Stimulated activated CD8-positive, alpha-beta memory T cell treated with anti-CD3 and anti-CD28 coated beads, Interleukin-7, amount 100 ng/mL, for 48 hours (primary cell): ENCODE results near the gene ECD.
"Not testable (repeated sequence)": the region's sequence is repeated elsewhere in the genome, so short reads cannot be mapped to it uniquely, and the experiment has no call there.

Source experiments
- DNase-seq, 2 donors: peaks; one replicate each; pipeline ENCODE4 v3.0.0-alpha.2; 2020; ENCODE audit warnings: low read depth in 1 of 2; ENCODE audit errors: extremely low read depth in 1 of 2

The ECD gene

GRCh38 chr10:73161079-73161478 lies 6.7 kb downstream of the ECD start:
- DNase-seq = no peak

DNA sequence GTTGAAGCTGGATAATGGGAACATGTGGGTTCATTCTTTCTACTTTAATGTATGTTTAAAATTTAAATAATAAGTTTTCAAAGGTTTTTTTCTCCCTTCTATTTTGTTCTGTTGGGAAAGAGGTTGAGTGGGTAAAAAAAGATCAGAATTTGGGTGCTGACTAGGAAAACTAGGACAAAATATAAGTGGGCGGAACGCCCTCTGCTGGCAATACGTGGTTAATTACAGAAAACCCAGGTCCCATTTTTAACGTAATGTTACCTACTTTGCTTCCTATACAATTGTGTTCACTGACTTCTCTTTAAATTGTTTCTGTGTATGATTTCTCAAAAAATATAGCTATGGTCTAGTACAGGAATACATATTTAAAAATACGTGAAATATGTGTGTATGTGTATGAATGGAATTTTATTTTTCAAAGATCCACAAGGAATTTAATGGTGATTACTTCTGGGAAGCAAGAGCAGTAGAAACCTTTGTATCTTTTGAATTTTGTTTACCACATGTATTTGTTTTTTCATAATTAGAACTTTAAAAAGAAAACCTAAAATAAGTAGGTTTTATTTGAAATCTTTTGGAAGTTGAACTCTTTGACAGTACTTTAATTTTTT lies 8.7 kb downstream of the ECD start:
- peak in 1 of 2 donors; percentile 12 for DNase-seq

DNA sequence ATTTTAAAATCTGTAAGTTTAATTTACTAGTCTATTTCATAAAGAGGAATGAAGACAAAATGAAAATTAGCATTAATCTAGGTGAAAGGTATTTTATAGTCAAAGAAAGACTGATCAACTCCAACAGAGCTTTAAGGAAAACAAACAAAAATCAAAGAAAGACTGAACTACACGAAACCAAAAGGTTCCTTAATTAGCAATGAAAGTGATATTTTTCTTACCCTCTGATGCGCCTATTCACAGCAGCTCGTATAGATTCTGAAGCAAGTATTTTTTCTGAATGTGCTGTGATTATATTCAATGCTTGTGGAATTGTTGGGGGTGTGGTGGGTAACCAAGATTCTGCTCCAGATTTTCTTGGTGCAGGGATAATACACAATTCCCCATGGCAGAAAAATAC lies 11.8 kb downstream of the ECD start:
- DNase-seq = no peak

DNA sequence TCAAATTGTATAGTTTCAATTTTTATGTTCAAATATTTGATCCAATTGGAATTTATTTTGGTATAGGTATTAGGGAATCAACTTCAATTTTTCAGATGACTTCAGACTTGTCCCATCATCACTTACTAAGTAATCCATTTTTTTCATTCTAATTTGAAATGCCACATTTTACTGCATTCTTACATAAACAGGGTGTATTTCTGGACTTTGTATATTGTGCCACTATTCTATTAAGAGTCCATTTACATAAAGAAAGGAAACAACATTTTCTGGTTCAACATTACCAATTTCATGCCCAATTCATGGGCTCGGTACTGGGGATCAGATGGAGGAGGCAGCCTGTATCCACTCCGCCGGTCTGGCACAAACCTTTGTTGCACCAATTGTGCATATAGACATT lies 15.8 kb downstream of the ECD start:
- no peak for DNase-seq

DNA sequence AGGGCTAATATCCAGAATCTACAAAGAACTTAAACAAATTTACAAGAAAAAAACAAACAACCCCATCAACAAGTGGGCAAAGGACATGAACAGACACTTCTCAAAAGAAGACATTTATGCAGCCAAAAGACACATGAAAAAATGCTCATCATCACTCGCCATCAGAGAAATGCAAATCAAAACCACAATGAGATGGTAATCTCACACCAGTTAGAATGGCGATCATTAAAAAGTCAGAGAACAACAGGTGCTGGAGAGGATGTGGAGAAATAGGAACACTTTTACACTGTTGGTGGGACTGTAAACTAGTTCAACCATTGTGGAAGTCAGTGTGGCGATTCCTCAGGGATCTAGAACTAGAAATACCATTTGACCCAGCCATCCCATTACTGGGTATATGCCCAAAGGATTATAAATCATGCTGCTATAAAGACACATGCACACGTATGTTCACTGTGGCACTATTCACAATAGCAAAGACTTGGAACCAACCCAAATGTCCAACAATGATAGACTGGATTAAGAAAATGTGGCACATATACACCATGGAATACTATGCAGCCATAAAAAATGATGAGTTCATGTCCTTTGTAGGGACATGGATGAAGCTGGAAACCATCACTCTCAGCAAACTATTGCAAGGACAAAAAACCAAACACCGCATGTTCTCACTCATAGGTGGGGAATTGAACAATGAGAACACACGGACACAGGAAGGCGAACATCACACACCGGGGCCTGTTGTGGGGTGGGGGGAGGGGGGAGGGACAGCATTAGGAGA lies 17.0 kb downstream of the ECD start:
- not testable (repeated sequence) for DNase-seq

DNA sequence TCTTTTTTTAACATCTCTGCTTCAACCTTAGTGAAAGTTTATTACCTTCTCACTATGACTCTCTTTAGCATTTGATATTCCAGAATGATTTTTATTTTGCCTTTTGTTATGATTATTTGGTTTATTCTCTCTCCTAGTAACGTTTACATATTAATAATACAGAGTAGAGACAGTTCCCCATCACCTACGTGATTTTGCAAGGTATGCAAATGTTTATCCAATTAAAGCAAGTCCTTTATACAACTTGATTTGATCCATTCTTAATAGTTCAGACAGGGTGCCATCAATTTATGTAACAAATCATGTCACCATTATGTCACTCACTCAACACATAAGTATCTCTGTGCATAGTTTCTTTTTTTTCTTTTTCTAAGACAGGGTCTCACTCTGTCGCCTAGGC lies 26.2 kb downstream of the ECD start:
- no peak for DNase-seq

- DNase-seq = no peak
Measured at GRCh38 chr10:73139251-73139650, 28.6 kb downstream of the ECD start.

DNA sequence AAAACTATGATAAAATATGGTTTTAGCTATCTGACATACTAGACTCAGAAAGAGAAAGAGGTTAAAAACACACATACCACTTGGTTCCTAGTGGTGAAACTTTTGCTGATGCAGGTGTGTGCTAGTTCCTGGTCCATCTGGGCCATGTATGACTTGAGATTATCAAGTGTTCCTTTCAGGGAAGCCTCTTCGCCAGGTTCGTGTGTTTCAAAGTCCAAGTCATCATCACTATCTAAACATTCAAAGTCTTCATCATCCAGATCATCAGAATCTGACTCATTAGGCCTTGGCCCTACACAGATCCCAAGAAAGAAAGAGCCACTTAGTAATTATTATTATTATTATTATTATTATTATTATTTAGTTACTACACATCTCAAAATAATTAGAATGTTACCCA lies 31.2 kb downstream of the ECD start:
- no peak for DNase-seq

DNA sequence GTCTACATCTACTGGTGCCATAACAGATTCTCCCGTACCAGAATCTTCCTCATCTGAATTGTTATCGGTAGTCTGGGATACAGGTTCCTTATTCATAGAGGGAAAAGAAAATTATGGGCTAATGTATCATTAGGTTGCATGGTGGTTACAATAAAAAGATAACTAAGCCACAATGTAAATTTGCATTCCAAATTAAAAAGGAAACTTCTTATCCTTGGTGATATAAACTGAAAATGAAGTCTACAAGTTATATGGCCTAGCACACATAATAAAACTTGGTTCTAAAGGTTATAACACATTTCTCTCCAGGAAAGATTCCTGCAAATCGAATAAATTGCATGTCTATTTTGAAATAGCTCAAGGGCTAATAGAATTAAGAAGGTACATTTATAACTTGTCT lies 33.1 kb downstream of the ECD start:
- DNase-seq = no peak

DNA sequence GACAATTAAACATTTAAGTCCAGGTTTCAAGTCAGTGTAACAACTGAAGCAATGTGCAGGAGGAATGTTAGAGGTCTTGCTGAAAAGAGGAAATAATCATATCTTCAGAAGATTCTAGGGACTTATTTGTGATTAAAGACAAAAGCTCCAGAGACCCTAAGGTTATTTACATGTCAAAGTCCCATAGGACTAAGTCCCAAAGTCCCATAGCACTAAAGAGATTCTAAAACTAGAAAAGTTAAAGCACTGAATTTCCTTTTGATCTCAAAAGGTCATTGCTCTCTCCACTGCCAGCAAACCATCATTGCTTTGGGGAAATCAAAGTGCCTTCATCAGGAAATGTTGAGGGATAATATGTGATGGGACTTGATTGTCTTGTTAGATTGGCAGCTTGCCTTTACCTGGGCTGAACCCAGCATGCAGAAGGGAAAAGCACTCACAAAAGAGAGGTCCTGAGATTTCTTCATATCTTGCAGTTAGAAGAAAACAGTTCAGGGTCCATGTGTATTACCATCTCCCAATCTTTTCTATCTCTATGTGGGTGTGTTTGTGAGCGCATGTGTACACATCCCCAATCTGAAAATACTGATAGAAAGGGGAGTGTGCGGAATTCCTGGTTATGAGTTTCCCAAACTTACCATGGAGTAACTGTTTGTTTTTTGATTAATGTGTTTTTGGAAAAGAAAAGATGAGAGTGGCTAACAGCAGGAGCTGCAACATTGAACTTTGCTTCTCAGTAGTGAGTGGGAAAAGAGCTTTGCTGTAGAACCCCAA lies 35.7 kb downstream of the ECD start:
- DNase-seq = no peak

DNA sequence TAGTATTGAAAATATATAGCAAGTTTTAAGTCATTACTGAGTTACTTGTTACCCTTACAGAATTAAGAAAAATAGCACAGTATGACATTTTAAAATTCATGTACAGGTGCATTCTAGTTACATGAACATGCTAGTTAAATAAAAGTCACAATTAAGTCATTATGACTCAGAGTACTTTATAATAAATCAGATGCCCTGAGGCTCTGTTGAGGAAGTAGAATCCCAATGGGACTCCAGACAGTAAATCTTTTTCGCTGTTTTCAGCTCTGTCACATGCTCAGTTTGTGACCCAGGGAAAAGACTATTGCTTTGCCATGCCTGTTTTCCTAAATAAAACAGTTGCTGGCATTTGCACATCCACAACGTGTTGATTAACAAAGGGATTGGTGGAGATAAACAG lies 36.5 kb downstream of the ECD start:
- DNase-seq = no peak

DNA sequence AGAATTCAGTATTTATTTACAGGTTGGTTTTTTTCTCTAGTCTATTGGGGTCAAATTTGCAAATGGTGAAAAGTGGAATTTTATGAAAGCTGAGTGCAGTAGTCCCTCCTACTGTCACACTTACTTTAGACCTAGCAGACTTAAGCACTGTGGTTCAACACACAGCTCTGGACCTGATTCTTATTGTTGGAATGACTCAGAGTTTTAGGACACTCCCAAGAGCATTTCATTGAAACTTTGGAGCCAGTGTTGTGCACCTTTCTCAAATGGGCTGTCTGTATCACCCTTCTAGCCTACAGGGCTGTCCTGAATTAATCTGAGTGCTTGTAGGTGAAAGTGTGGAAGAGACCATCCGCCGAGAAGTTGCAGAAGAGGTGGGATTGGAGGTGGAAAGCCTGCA lies 41.5 kb downstream of the ECD start:
- no peak for DNase-seq

GRCh38 chr10:73119952-73120351 lies 47.9 kb downstream of the ECD start:
- DNase-seq = no peak

DNA sequence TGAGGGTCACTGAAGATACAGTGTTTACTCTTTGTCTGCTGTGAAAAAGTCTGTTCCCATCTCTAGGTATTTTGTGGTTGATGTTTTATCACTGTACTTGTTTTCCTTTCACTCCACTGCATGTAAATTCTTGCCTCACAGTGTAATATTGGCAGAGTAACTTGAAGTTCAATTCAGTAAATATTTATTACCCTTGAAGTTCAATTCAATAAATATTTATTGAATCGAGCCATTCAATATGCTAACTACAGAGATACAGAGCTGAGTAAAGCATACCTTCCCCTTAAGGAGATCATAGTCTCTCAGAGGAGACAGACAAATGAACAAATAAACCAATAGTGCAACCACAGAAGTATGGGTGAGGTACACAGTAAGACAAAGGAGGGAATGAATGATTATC lies 48.4 kb downstream of the ECD start:
- no peak for DNase-seq

GRCh38 chr10:73117976-73118743 lies 49.6 kb downstream of the ECD start:
- DNase-seq = no peak

- no peak for DNase-seq
Measured at GRCh38 chr10:73116017-73116416, 51.8 kb downstream of the ECD start.

DNA sequence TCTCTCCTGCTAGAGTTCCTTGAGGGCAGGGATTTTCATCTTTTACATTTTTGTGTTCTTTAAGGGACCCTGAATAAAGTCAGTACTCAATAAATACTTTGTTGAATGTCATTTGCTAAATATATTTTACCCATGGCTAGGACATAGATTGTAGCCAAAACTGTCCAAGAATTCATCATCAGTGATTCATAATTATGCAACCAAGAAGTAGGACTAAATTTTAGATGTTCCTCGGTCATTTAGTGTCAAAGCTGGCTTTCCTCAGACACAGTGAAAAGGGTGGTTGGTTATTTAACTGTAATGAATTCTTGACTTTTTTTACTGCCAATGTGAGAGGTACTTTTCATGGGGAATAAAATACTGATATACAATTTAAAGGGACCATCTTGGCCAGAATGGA lies 54.3 kb downstream of the ECD start:
- DNase-seq = no peak

GRCh38 chr10:73112032-73112431 lies 55.8 kb downstream of the ECD start:
- not testable (repeated sequence) for DNase-seq

DNA sequence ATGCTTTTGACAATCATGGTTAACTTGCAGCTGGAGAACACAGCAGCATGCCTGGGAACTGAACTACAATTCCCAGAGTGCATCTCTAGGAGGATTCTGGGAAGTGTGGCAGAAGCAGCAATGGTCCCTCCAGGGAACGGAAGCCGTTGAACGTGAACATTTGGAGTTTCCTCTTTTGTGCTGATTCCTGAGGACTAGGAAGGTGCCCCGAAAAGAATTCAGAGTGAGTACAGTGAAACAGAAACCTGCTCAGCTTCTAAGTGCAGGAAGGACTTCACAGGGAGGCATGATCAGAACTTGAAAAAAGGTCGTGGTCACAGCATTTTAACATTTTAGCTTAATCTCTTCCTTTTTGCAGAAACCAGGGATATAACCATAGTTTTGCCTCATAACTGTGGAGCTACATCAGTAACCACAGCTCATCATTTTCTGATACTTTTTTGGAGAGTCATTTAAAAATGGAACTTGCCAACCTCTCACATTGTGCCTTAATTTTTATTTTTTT lies 57.4 kb downstream of the ECD start, which contains the start of gene NUDT13:
Gene NUDT13 (plus strand): TSS at position 111 of the 505 bp plus-strand sequence. CDS start 3,911 bp downstream, outside the sequence.
- peak in 1 of 2 donors; percentile 26 for DNase-seq

DNA sequence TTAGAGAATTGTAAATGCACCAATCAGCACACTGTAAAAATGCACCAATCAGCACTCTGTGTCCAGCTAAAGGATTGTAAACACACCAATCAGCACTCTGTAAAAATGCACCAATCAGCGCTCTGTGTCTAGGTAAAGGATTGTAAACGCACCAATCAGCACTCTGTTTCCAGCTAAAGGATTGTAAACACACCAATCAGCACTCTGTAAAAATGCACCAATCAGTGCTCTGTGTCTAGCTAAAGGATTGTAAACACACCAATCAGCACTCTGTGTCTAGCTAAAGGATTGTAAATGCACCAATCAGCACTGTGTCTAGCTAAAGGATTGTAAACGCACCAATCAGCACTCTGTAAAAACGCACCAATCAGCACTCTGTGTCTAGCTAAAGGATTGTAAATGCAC lies 58.6 kb downstream of the ECD start:
- DNase-seq = not testable (repeated sequence)

DNA sequence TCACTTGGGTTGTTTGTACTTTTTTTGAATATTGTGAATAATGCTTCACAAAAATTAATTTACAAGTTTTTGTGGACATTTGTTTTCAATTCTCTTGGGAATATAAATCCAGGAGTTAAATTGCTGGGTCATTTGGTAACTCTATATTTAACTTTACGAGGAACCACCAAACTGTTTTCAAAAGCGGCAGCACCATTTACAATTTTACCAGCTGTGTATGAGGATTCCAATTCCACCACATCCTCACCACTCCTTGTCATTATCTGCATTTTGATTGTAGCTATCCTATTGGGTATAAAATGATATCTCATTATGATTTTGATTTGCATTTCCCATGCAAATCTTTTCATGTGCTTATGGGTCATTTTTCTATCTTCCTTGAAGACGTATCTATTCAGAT lies 61.5 kb downstream of the ECD start:
- DNase-seq = no peak
